ENCODE measurements around the gene UGT2B7.

Gene UGT2B7

DNA sequence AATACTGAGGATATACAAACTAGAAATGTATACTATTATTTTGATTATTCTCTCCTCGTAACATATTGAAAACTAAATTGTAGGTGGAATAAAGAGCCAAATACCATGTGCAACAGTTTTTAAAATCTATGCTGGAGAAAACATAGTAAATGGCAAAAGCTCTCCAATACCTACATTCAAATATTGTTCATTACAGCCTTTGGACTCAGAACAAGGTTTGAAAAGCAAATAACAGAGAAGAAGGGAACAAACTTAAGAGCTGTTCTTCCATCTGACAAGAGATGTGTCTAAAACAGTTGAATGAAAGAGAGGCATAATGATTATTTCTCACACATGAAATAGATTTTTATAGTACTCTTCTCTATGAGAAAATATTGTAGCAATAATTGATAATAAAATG is 25.0 kb upstream of the UGT2B7 start:
- Histone ChIP-seq H3K14ac (ENCODE audit: low read length) (no peak overlapping the region), H3K79me1 (ENCODE audit: low read length) (no peaks in the 10 kb centered on the region), H3K27me3 (ENCODE audit: insufficient read depth, low read length) (no peaks in the 10 kb centered on the region), H3K9ac (ENCODE audit: low read length) (no peak overlapping the region), H3K18ac (ENCODE audit: low read length) (no peak overlapping the region), H4K91ac (ENCODE audit: low read depth, low read length) (no peak overlapping the region), H3K4me2 (ENCODE audit: low read length) (no peak overlapping the region), H3K9me3 (ENCODE audit: insufficient read depth, low read depth, low read length) (no peaks in the 10 kb centered on the region), H4K8ac (ENCODE audit: low read depth, low read length) (no peak overlapping the region), H2BK12ac (ENCODE audit: low read length) (no peak overlapping the region), H3K23ac (ENCODE audit: low read length) (no peak overlapping the region), H3K36me3 (ENCODE audit: control insufficient read depth in 1 of 2, insufficient read depth in 2 of 2, low read length in 2 of 2) (no peaks in the 10 kb centered on the region), H2AK5ac (ENCODE audit: low read length) (no peak overlapping the region), H4K12ac (ENCODE audit: low read depth, low read length) (no peak overlapping the region), H3K4ac (ENCODE audit: low read depth, low read length) (no peak overlapping the region), H2BK5ac (ENCODE audit: low read depth, low read length, poor library complexity) (no peak overlapping the region), H3K4me1 (ENCODE audit: control insufficient read depth in 1 of 2, insufficient read depth in 2 of 2, low read length in 2 of 2) (no peaks in the 10 kb centered on the region), H3K4me3 (ENCODE audit: low read depth, low read length) (no peak overlapping the region), H2BK120ac (ENCODE audit: insufficient read depth, low read length, poor library complexity) (no peak overlapping the region), H3K79me2 (ENCODE audit: control insufficient read depth, insufficient read depth, low read length, poor library complexity) (no peaks in the 10 kb centered on the region), H3K27ac (ENCODE audit: low read depth, low read length) (no peak overlapping the region), H2AFZ (ENCODE audit: insufficient read depth, low read length, poor library complexity) (no peak overlapping the region)
- no peak for DNase-seq
- WGBS (ENCODE audit: extremely low coverage, insufficient coverage, insufficient read length): no CpG with 5 or more reads among the region's 1 CpG

- WGBS (ENCODE audit: extremely low coverage, insufficient coverage, insufficient read length): no CpG with 5 or more reads among the region's 1 CpG
- H2BK12ac ChIP-seq (ENCODE audit: low read length): no peak overlapping the region
- no peak overlapping the region for H3K27ac ChIP-seq (ENCODE audit: low read depth, low read length)
- H3K4me3 ChIP-seq (ENCODE audit: low read depth, low read length): no peak overlapping the region
- H3K27me3 ChIP-seq (ENCODE audit: insufficient read depth, low read length): no peaks in the 10 kb centered on the region
- no peak overlapping the region for H2AFZ ChIP-seq (ENCODE audit: insufficient read depth, low read length, poor library complexity)
- no peak overlapping the region for H4K91ac ChIP-seq (ENCODE audit: low read depth, low read length)
- H4K12ac ChIP-seq (ENCODE audit: low read depth, low read length): no peak overlapping the region
- no peak overlapping the region for H3K23ac ChIP-seq (ENCODE audit: low read length)
- H3K4me2 ChIP-seq (ENCODE audit: low read length): no peak overlapping the region
- H3K36me3 ChIP-seq (ENCODE audit: control insufficient read depth in 1 of 2, insufficient read depth in 2 of 2, low read length in 2 of 2): no peaks in the 10 kb centered on the region
- no peak overlapping the region for H3K18ac ChIP-seq (ENCODE audit: low read length)
- no peaks in the 10 kb centered on the region for H3K79me2 ChIP-seq (ENCODE audit: control insufficient read depth, insufficient read depth, low read length, poor library complexity)
- H2AK5ac ChIP-seq (ENCODE audit: low read length): no peak overlapping the region
- no peak overlapping the region for H3K14ac ChIP-seq (ENCODE audit: low read length)
- H3K79me1 ChIP-seq (ENCODE audit: low read length): no peaks in the 10 kb centered on the region
- no peaks in the 10 kb centered on the region for H3K4me1 ChIP-seq (ENCODE audit: control insufficient read depth in 1 of 2, insufficient read depth in 2 of 2, low read length in 2 of 2)
- no peak overlapping the region for H3K4ac ChIP-seq (ENCODE audit: low read depth, low read length)
- no peaks in the 10 kb centered on the region for H3K9me3 ChIP-seq (ENCODE audit: insufficient read depth, low read depth, low read length)
- H4K8ac ChIP-seq (ENCODE audit: low read depth, low read length): no peak overlapping the region
- no peak overlapping the region for H2BK5ac ChIP-seq (ENCODE audit: low read depth, low read length, poor library complexity)
- no peak overlapping the region for H3K9ac ChIP-seq (ENCODE audit: low read length)
- no peak for DNase-seq
- H2BK120ac ChIP-seq (ENCODE audit: insufficient read depth, low read length, poor library complexity): no peak overlapping the region
Measured at GRCh38 chr4:69073375-69073774, 22.9 kb upstream of the UGT2B7 start.

GRCh38 chr4:69075061-69075792 is 21.0 kb upstream of the UGT2B7 start:
- H3K14ac ChIP-seq (ENCODE audit: low read length): no peak overlapping the region
- no peak overlapping the region for H3K27ac ChIP-seq (ENCODE audit: low read depth, low read length)
- no peaks in the 10 kb centered on the region for H3K36me3 ChIP-seq (ENCODE audit: control insufficient read depth in 1 of 2, insufficient read depth in 2 of 2, low read length in 2 of 2)
- H2BK12ac ChIP-seq (ENCODE audit: low read length): no peak overlapping the region
- no peaks in the 10 kb centered on the region for H3K4me1 ChIP-seq (ENCODE audit: control insufficient read depth in 1 of 2, insufficient read depth in 2 of 2, low read length in 2 of 2)
- H3K23ac ChIP-seq (ENCODE audit: low read length): no peak overlapping the region
- H4K12ac ChIP-seq (ENCODE audit: low read depth, low read length): no peak overlapping the region
- H4K91ac ChIP-seq (ENCODE audit: low read depth, low read length): no peak overlapping the region
- no CpG with 5 or more reads among the region's 4 CpGs for WGBS (ENCODE audit: extremely low coverage, insufficient coverage, insufficient read length)
- no peak overlapping the region for H3K4ac ChIP-seq (ENCODE audit: low read depth, low read length)
- no peaks in the 10 kb centered on the region for H3K79me2 ChIP-seq (ENCODE audit: control insufficient read depth, insufficient read depth, low read length, poor library complexity)
- H2AK5ac ChIP-seq (ENCODE audit: low read length): no peak overlapping the region
- H3K4me2 ChIP-seq (ENCODE audit: low read length): no peak overlapping the region
- no peak overlapping the region for H2AFZ ChIP-seq (ENCODE audit: insufficient read depth, low read length, poor library complexity)
- H3K79me1 ChIP-seq (ENCODE audit: low read length): no peaks in the 10 kb centered on the region
- H3K9ac ChIP-seq (ENCODE audit: low read length): no peak overlapping the region
- no peak overlapping the region for H4K8ac ChIP-seq (ENCODE audit: low read depth, low read length)
- no peak overlapping the region for H2BK120ac ChIP-seq (ENCODE audit: insufficient read depth, low read length, poor library complexity)
- no peak overlapping the region for H3K4me3 ChIP-seq (ENCODE audit: low read depth, low read length)
- no peak overlapping the region for H3K18ac ChIP-seq (ENCODE audit: low read length)
- no peaks in the 10 kb centered on the region for H3K27me3 ChIP-seq (ENCODE audit: insufficient read depth, low read length)
- no peak overlapping the region for H2BK5ac ChIP-seq (ENCODE audit: low read depth, low read length, poor library complexity)
- DNase-seq: no peak
- H3K9me3 ChIP-seq (ENCODE audit: insufficient read depth, low read depth, low read length): peaks cover 2% of the 10 kb centered on the region

DNA sequence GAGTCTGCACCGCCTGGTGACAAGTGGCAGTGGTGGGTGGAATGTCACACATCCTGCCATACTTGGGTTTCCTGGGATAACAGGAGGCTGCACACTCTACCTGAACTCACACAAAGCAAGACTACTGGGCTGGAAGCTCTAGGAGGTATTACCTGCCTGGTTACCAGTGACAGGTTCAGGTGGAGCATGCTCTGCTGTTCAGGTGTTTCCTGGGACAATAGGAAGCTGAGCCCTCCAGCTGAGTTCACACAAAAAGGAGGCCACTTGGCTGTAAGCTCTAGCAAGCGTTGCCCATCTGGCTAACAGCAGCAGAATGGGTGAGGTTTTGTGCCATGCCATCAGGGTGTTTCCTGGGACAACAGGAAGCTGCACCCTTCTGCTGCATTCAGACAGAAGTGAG is 17.4 kb upstream of the UGT2B7 start:
- H3K4me1 ChIP-seq (ENCODE audit: control insufficient read depth in 1 of 2, insufficient read depth in 2 of 2, low read length in 2 of 2): no peaks in the 10 kb centered on the region
- no peaks in the 10 kb centered on the region for H3K79me1 ChIP-seq (ENCODE audit: low read length)
- DNase-seq: no peak
- no peak overlapping the region for H4K91ac ChIP-seq (ENCODE audit: low read depth, low read length)
- no peak overlapping the region for H2BK12ac ChIP-seq (ENCODE audit: low read length)
- no peak overlapping the region for H2AFZ ChIP-seq (ENCODE audit: insufficient read depth, low read length, poor library complexity)
- H2BK120ac ChIP-seq (ENCODE audit: insufficient read depth, low read length, poor library complexity): no peak overlapping the region
- no peak overlapping the region for H2AK5ac ChIP-seq (ENCODE audit: low read length)
- H4K12ac ChIP-seq (ENCODE audit: low read depth, low read length): no peak overlapping the region
- H3K36me3 ChIP-seq (ENCODE audit: control insufficient read depth in 1 of 2, insufficient read depth in 2 of 2, low read length in 2 of 2): no peaks in the 10 kb centered on the region
- H3K23ac ChIP-seq (ENCODE audit: low read length): no peak overlapping the region
- H3K9me3 ChIP-seq (ENCODE audit: insufficient read depth, low read depth, low read length): peaks cover 2% of the 10 kb centered on the region
- no peak overlapping the region for H3K27ac ChIP-seq (ENCODE audit: low read depth, low read length)
- H3K4ac ChIP-seq (ENCODE audit: low read depth, low read length): no peak overlapping the region
- H2BK5ac ChIP-seq (ENCODE audit: low read depth, low read length, poor library complexity): no peak overlapping the region
- no peak overlapping the region for H3K9ac ChIP-seq (ENCODE audit: low read length)
- no peaks in the 10 kb centered on the region for H3K79me2 ChIP-seq (ENCODE audit: control insufficient read depth, insufficient read depth, low read length, poor library complexity)
- H3K27me3 ChIP-seq (ENCODE audit: insufficient read depth, low read length): no peaks in the 10 kb centered on the region
- H3K14ac ChIP-seq (ENCODE audit: low read length): no peak overlapping the region
- H3K4me3 ChIP-seq (ENCODE audit: low read depth, low read length): no peak overlapping the region
- WGBS (ENCODE audit: extremely low coverage, insufficient coverage, insufficient read length): no CpG with 5 or more reads among the region's 2 CpGs
- no peak overlapping the region for H3K18ac ChIP-seq (ENCODE audit: low read length)
- H4K8ac ChIP-seq (ENCODE audit: low read depth, low read length): no peak overlapping the region
- H3K4me2 ChIP-seq (ENCODE audit: low read length): no peak overlapping the region

Measured in trophoblast cell (in vitro differentiated cells and primary cell).